Tibial nerve (tissue), 3 donors: ENCODE measurements around the gene MYMK.

Experiments
- EP300 ChIP-seq, 2 donors: sonication (generic); formaldehyde crosslinking; IDR thresholded peaks; one replicate each; pipeline ENCODE4 v1.6.1; 2017; ENCODE audit warnings: antibody characterized with exemption in 2 of 2, mild to moderate bottlenecking in 1 of 2
- POLR2A ChIP-seq, 2 donors: fragments of 450-650 bp; IDR thresholded peaks; one replicate each; pipeline ENCODE4 v1.6.1; 2017; ENCODE audit warnings: antibody characterized with exemption in 2 of 2, mild to moderate bottlenecking in 2 of 2, moderate library complexity in 2 of 2

- TF ChIP-seq POLR2A (IDR thresholded peaks at IDR 0.05) (no peak), EP300 (IDR thresholded peaks at IDR 0.05) (no peak)
These were observed 39.1 kb downstream of the MYMK start for GRCh38 chr9:133485531-133486260.
